Measurements from ENCODE around the gene CHIC1. TPM values are rescaled to one million over a fixed set of nuclear protein-coding genes. Genes with fewer than 3 reads are reported as not detected.
"Not testable (repeated sequence)": the region's sequence is repeated elsewhere in the genome, so short reads cannot be mapped to it uniquely, and the experiment has no call there.

CHIC1 gene
- total and polyA plus RNA-seq, 12 donors: 2.4 to 15.3 (median 11.5) TPM

GRCh38 chrX:73683236-73683859 is 120.4 kb downstream of the CHIC1 start:
- intact Hi-C loops (cut with DNase I): no loop called here
- no peak for ATAC-seq
- peaks cover 0 to 41% (median 0%) of the 10 kb centered on the region in 7 donors for H3K27me3 ChIP-seq
- no peaks in the 10 kb centered on the region for H3K4me1 ChIP-seq
- H3K4me3 ChIP-seq: no peak overlapping the region
- H3K9me3 ChIP-seq: no peaks in the 10 kb centered on the region
- H3K36me3 ChIP-seq: peaks cover 0 to 7% (median 0%) of the 10 kb centered on the region in 9 donors
- no peak overlapping the region for H3K27ac ChIP-seq
- WGBS, 2 donors: 98% methylated on average over 3 of the region's 3 CpGs
- no peak for DNase-seq
- no peak for TF ChIP-seq CTCF (IDR thresholded peaks at IDR 0.05)

GRCh38 chrX:73707014-73707413 is 144.0 kb downstream of the CHIC1 start:
- H3K4me1 ChIP-seq; H3K27me3 ChIP-seq; ATAC-seq; intact Hi-C loops (cut with DNase I); H3K4me3 ChIP-seq; H3K36me3 ChIP-seq; H3K27ac ChIP-seq; DNase-seq: not testable (repeated sequence)
- WGBS, 2 donors: 90 to 94% methylated on average over 1 of the region's 1 CpG
- H3K9me3 ChIP-seq: peaks cover 0 to 54% (median 11%) of the 10 kb centered on the region in 11 donors

GRCh38 chrX:73728602-73729001 is 165.6 kb downstream of the CHIC1 start:
- Histone ChIP-seq H3K4me1 (no peaks in the 10 kb centered on the region), H3K36me3 (no peaks in the 10 kb centered on the region), H3K4me3 (no peak overlapping the region), H3K9me3 (no peaks in the 10 kb centered on the region), H3K27ac (no peak overlapping the region), H3K27me3 (peaks cover 0 to 44% (median 0%) of the 10 kb centered on the region in 7 donors)
- WGBS, 2 donors: 60 to 63% methylated on average over 2 of the region's 2 CpGs
- no peak for TF ChIP-seq CTCF (IDR thresholded peaks at IDR 0.05)
- no peak for ATAC-seq
- DNase-seq: no peak
- intact Hi-C loops (cut with DNase I): no loop called here

Other genes with a start within 250 kb of the CHIC1 start
- gene CDX4, start 116.1 kb upstream of the CHIC1 start, total RNA-seq: not detected
- not detected for gene CDX4, start 116.1 kb upstream of the CHIC1 start, polyA plus RNA-seq